A549 (cell line): ENCODE data around the gene SPNS2. TPM values are rescaled to one million over a fixed set of nuclear protein-coding genes. Genes with fewer than 3 reads are reported as not detected.

ENCODE experiments used
- ATAC-seq, 2 experiments: fragments of 200-7000 bp in 1 of 2; fragments of >200 bp in 1 of 2; cut with Nextera tagmentation in 1 of 2; cut with Tn5 transposase in 1 of 2; 3 replicates each; pipeline versions ENCODE4 v1.8.0 to v1.9.1; 2018 to 2020; ENCODE audit warnings: mild to moderate bottlenecking in 1 of 2, moderate library complexity in 1 of 2
- CTCF ChIA-PET: fragments of 300-600 bp; sonication (Branson Sonifier 250); formaldehyde crosslinking; extraction: SDS; loops from one replicate; lab custom pipeline; 2021; ENCODE audit warnings: antibody characterized with exemption, inconsistent platforms; lab: Yijun Ruan, JAX
- POLR2A ChIA-PET: fragments of 350-600 bp; formaldehyde crosslinking; extraction: SDS; loops from one replicate; lab custom pipeline; 2021; ENCODE audit warnings: antibody characterized with exemption, inconsistent platforms; lab: Yijun Ruan, JAX
- DNase-seq, 2 experiments: peaks; one replicate each; pipeline versions ENCODE4 v3.0.0 to v3.0.0-alpha.2; 2011 to 2016; ENCODE audit warnings: low read depth in 1 of 2, low spot score in 1 of 2
- FAIRE-seq: peaks from 2 replicates; lab custom pipeline; 2011; peaks lifted over from hg19 to GRCh38; lab: Jason Lieb, UNC
- H3K27ac ChIP-seq, 2 experiments: fragments of >200 bp; sonication (Bioruptor Twin); formaldehyde crosslinking; 3 replicates each; pipeline ENCODE4 v1.5.1; 2016 to 2017
- H3K4me1 ChIP-seq: fragments of >200 bp; sonication (Bioruptor Twin); formaldehyde crosslinking; 3 replicates; pipeline ENCODE4 v1.6.1; 2016
- H3K4me2 ChIP-seq: fragments of >200 bp; sonication (Bioruptor Twin); formaldehyde crosslinking; 3 replicates; pipeline ENCODE4 v1.6.1; 2016
- H3K4me3 ChIP-seq: fragments of >200 bp; sonication (Bioruptor Twin); formaldehyde crosslinking; 3 replicates; pipeline ENCODE4 v1.5.1; 2016
- H3K9me3 ChIP-seq: fragments of >200 bp; sonication (Bioruptor Twin); formaldehyde crosslinking; 3 replicates; pipeline ENCODE4 v1.6.1; 2016
- EHF ChIP-seq: fragments of 250-450 bp; sonication (Bioruptor Pico); IDR thresholded peaks from 2 replicates; pipeline ENCODE4 v1.5.0; 2020; ENCODE audit warnings: mild to moderate bottlenecking
- EP300 ChIP-seq, 2 experiments: fragments of >200 bp; sonication (Bioruptor Twin); formaldehyde crosslinking; IDR thresholded peaks; 2 replicates in 1 of 2; 3 replicates in 1 of 2; pipeline ENCODE4 v1.6.1; 2016 to 2017
- FOXS1 ChIP-seq: fragments of 250-450 bp; sonication (Bioruptor Pico); IDR thresholded peaks from 2 replicates; pipeline ENCODE4 v1.5.0; 2020; ENCODE audit warnings: mild to moderate bottlenecking, moderate library complexity
- GATA3 ChIP-seq: IDR thresholded peaks from 2 replicates; pipeline ENCODE4 v1.6.1; 2012; ENCODE audit warnings: borderline replicate concordance
- HEYL ChIP-seq: fragments of 250-450 bp; sonication (Bioruptor Pico); IDR thresholded peaks from 2 replicates; pipeline ENCODE4 v1.8.0; 2021; ENCODE audit warnings: mild to moderate bottlenecking, moderate library complexity
- JUNB ChIP-seq: fragments of >200 bp; sonication (Bioruptor Twin); formaldehyde crosslinking; IDR thresholded peaks from 2 replicates; pipeline ENCODE4 v1.6.1; 2016
- KDM1A ChIP-seq: fragments of 200-600 bp; sonication (generic); IDR thresholded peaks from 2 replicates; pipeline ENCODE4 v1.6.1; 2016; ENCODE audit warnings: low read depth, mild to moderate bottlenecking
- MAFK ChIP-seq: fragments of 450-650 bp; IDR thresholded peaks from 2 replicates; pipeline ENCODE4 v1.6.1; 2014; ENCODE audit not compliant: partially characterized antibody
- MAZ ChIP-seq: fragments of 150-350 bp; IDR thresholded peaks from 2 replicates; pipeline ENCODE4 v1.6.1; 2014; ENCODE audit warnings: antibody characterized with exemption, low read depth, low read length, borderline replicate concordance
- MYC ChIP-seq: IDR thresholded peaks from 2 replicates; pipeline ENCODE4 v1.6.1; 2012; ENCODE audit warnings: mild to moderate bottlenecking, inconsistent platforms, low read length, improper control_type of control experiment, borderline replicate concordance
- NFE2L2 ChIP-seq: fragments of 150-350 bp; conservative IDR thresholded peaks from 2 replicates; pipeline ENCODE4 v1.6.1; 2014; ENCODE audit warnings: low read length
- PHF8 ChIP-seq: fragments of 200-600 bp; sonication (generic); IDR thresholded peaks from 2 replicates; pipeline ENCODE4 v1.6.1; 2016; ENCODE audit warnings: low read depth, mild to moderate bottlenecking, antibody characterized with exemption, moderate library complexity, borderline replicate concordance
- RAD21 ChIP-seq, 2 experiments: fragments of >200 bp in 1 of 2; sonication (Bioruptor Twin) in 1 of 2; formaldehyde crosslinking in 1 of 2; IDR thresholded peaks in 1 of 2; conservative IDR thresholded peaks in 1 of 2; 2 replicates in 1 of 2; 3 replicates in 1 of 2; pipeline ENCODE4 v1.6.1; 2012 to 2018; ENCODE audit warnings: inconsistent platforms in 1 of 2
- RNF2 ChIP-seq: fragments of 200-600 bp; sonication (generic); IDR thresholded peaks from 2 replicates; pipeline ENCODE4 v1.6.1; 2016; ENCODE audit warnings: low read depth, mild to moderate bottlenecking, antibody characterized with exemption, moderate library complexity, borderline replicate concordance
- SREBF2 ChIP-seq: fragments of 450-650 bp; IDR thresholded peaks from 2 replicates; pipeline ENCODE4 v1.6.1; 2014; ENCODE audit warnings: mild to moderate bottlenecking, moderate library complexity
- ZSCAN20 ChIP-seq: fragments of 250-450 bp; sonication (Bioruptor Pico); IDR thresholded peaks from 2 replicates; pipeline ENCODE4 v1.8.0; 2022; ENCODE audit warnings: mild to moderate bottlenecking, moderate library complexity
- WGBS: methylation state at CpG from one replicate; pipeline ENCODE4 v1.1.6; 2017; ENCODE audit errors: missing lambda C conversion rate; 5-methylcytosine and 5-hydroxymethylcytosine counted together
- polyA plus RNA-seq, 4 experiments: library from polyadenylated mRNA; depleted of rRNA in 3 of 4; stranded (reverse); fragments of >200 nt; fragmentation: RNase III in 1 of 4; extraction: RNeasy Plus Mini Kit Qiagen cat#74134 plus additional on column Dnase treatment in 1 of 4; gene quantifications; 2 replicates in 3 of 4; 3 replicates in 1 of 4; pipeline ENCODE4 v1.2.3, GENCODE V29; 2011 to 2017
- TF ChIP-seq, protein P1 (sequence below): fragments of 150-350 bp; IDR thresholded peaks from 2 replicates; pipeline ENCODE4 v1.6.1; 2014; ENCODE audit warnings: low read depth, mild to moderate bottlenecking, low read length
- TF ChIP-seq, protein P2 (sequence below): IDR thresholded peaks from 2 replicates; pipeline ENCODE4 v1.6.1; 2012; ENCODE audit warnings: low read depth, borderline replicate concordance
- TF ChIP-seq, protein P3 (sequence below): fragments of >200 bp; sonication (Bioruptor Twin); formaldehyde crosslinking; IDR thresholded peaks from 3 replicates; pipeline ENCODE4 v1.5.1; 2016
- TF ChIP-seq, protein P4 (sequence below): fragments of >200 bp; sonication (Bioruptor Twin); formaldehyde crosslinking; IDR thresholded peaks from 3 replicates; pipeline ENCODE4 v1.6.1; 2016
- TF ChIP-seq, protein P5 (sequence below): fragments of 200-600 bp; sonication (generic); IDR thresholded peaks from 2 replicates; pipeline ENCODE4 v1.6.1; 2016; ENCODE audit warnings: antibody characterized with exemption, mild to moderate bottlenecking, moderate library complexity
- TF ChIP-seq, protein P6 (sequence below): fragments of 250-450 bp; sonication (Bioruptor Pico); IDR thresholded peaks from 2 replicates; pipeline ENCODE4 v1.5.0; 2020; ENCODE audit warnings: low read depth, mild to moderate bottlenecking, moderate library complexity

Gene SPNS2
- polyA plus RNA-seq, 2 of the 4 experiments (the other 2 are of a cell fraction), result 0.27 to 0.46 TPM

DNA sequence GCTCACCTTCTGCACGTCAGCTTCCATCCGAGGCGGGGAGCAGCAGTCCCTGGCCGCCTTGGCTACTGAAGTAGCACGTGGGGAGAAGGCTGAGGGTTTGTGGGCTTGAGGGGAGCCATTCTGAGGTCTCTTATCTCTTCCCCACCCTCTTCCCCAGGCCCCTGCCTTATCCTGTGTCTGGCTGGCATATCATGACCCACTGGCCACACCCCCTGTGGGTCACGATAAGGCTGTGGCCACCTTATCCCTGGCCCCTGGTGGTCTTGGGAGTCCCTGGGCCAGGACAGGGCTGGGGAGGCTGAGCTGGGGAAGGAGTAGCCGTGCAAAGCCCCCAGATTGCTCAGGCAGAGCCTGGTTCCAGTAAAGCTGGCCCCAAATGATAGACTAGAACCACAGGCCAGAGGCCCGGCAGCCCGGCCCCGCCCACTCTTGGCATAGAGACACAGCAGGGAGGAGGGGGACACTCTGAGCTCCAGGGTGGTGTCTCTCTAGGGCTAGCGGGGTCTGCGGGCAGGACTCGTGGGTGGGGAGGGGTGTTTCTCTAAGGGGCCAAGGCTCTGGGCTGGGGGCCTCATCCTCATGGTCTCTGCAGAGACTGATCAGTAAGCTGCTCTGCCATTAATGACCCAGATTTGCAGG, 7.6 kb downstream of the SPNS2 start:
- DNase-seq (no peak), ATAC-seq (no peak), FAIRE-seq (no peak)
- H3K27ac ChIP-seq, result no peak overlapping the region
- H3K9me3 ChIP-seq, result no peaks in the 10 kb centered on the region
- ChIA-PET POLR2A (no interaction called here), CTCF (interaction anchor here (0.6 to 2.6 kb wide), 5 partner anchors 15 to 86 kb away, joined by 3 to 10 read pairs (median 3); partner anchors contain the start of gene MYBBP1A)
- no peak overlapping the region for H3K4me2 ChIP-seq
- 69% methylated on average over 13 of the region's 13 CpGs for WGBS
- no peak overlapping the region for H3K4me3 ChIP-seq
- no peaks in the 10 kb centered on the region for H3K4me1 ChIP-seq
- TF ChIP-seq, protein P1, sequence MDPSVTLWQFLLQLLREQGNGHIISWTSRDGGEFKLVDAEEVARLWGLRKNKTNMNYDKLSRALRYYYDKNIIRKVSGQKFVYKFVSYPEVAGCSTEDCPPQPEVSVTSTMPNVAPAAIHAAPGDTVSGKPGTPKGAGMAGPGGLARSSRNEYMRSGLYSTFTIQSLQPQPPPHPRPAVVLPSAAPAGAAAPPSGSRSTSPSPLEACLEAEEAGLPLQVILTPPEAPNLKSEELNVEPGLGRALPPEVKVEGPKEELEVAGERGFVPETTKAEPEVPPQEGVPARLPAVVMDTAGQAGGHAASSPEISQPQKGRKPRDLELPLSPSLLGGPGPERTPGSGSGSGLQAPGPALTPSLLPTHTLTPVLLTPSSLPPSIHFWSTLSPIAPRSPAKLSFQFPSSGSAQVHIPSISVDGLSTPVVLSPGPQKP, result no peak
- TF ChIP-seq, protein P2, sequence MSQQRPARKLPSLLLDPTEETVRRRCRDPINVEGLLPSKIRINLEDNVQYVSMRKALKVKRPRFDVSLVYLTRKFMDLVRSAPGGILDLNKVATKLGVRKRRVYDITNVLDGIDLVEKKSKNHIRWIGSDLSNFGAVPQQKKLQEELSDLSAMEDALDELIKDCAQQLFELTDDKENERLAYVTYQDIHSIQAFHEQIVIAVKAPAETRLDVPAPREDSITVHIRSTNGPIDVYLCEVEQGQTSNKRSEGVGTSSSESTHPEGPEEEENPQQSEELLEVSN, result no peak
- TF ChIP-seq EHF (CRISPR knock-in tag) (no peak), HEYL (CRISPR knock-in tag) (no peak), SREBF2 (no peak), GATA3 (no peak), RNF2 (no peak), EP300 (IDR thresholded peaks at IDR 0.05) (no peak), RAD21 (conservative IDR thresholded peaks at IDR 0.05 in 1 of 2, IDR thresholded peaks at IDR 0.05 in 1 of 2) (no peak), FOXS1 (CRISPR knock-in tag) (no peak)
- TF ChIP-seq, protein P3, sequence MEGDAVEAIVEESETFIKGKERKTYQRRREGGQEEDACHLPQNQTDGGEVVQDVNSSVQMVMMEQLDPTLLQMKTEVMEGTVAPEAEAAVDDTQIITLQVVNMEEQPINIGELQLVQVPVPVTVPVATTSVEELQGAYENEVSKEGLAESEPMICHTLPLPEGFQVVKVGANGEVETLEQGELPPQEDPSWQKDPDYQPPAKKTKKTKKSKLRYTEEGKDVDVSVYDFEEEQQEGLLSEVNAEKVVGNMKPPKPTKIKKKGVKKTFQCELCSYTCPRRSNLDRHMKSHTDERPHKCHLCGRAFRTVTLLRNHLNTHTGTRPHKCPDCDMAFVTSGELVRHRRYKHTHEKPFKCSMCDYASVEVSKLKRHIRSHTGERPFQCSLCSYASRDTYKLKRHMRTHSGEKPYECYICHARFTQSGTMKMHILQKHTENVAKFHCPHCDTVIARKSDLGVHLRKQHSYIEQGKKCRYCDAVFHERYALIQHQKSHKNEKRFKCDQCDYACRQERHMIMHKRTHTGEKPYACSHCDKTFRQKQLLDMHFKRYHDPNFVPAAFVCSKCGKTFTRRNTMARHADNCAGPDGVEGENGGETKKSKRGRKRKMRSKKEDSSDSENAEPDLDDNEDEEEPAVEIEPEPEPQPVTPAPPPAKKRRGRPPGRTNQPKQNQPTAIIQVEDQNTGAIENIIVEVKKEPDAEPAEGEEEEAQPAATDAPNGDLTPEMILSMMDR, result no peak
- TF ChIP-seq, protein P4, sequence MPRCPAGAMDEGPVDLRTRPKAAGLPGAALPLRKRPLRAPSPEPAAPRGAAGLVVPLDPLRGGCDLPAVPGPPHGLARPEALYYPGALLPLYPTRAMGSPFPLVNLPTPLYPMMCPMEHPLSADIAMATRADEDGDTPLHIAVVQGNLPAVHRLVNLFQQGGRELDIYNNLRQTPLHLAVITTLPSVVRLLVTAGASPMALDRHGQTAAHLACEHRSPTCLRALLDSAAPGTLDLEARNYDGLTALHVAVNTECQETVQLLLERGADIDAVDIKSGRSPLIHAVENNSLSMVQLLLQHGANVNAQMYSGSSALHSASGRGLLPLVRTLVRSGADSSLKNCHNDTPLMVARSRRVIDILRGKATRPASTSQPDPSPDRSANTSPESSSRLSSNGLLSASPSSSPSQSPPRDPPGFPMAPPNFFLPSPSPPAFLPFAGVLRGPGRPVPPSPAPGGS, result no peak

DNA sequence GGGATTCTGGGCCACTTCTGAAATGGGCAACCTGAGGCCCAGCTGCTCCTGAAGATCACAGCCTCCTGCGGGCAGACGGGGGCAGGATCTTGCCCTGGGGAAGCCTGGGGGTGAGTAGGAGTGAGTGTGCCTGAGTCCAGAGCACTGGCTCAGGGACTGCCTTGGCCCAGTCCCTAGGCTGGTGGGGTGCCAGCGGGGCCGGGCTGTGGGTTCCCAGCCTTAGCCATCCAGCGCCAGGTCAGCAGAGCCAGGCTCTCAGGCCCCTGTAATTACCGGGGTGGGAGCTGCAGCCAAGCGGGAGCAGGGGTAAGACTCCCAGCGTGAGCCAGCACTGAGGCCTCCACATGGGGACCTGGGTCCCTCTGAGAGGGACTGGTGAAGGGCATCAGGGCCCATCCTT, 8.2 kb downstream of the SPNS2 start:
- Histone ChIP-seq H3K4me1 (no peaks in the 10 kb centered on the region), H3K4me3 (no peak overlapping the region), H3K27ac (no peak overlapping the region), H3K9me3 (no peaks in the 10 kb centered on the region), H3K4me2 (no peak overlapping the region)
- POLR2A ChIA-PET, result no interaction called here
- ATAC-seq, result no peak
- CTCF ChIA-PET, result interaction anchor here (1.1 to 2.6 kb wide), 5 partner anchors 10 to 86 kb away, joined by 3 to 10 read pairs (median 5); no protein-coding TSS in a partner anchor
- TF ChIP-seq, protein P5, sequence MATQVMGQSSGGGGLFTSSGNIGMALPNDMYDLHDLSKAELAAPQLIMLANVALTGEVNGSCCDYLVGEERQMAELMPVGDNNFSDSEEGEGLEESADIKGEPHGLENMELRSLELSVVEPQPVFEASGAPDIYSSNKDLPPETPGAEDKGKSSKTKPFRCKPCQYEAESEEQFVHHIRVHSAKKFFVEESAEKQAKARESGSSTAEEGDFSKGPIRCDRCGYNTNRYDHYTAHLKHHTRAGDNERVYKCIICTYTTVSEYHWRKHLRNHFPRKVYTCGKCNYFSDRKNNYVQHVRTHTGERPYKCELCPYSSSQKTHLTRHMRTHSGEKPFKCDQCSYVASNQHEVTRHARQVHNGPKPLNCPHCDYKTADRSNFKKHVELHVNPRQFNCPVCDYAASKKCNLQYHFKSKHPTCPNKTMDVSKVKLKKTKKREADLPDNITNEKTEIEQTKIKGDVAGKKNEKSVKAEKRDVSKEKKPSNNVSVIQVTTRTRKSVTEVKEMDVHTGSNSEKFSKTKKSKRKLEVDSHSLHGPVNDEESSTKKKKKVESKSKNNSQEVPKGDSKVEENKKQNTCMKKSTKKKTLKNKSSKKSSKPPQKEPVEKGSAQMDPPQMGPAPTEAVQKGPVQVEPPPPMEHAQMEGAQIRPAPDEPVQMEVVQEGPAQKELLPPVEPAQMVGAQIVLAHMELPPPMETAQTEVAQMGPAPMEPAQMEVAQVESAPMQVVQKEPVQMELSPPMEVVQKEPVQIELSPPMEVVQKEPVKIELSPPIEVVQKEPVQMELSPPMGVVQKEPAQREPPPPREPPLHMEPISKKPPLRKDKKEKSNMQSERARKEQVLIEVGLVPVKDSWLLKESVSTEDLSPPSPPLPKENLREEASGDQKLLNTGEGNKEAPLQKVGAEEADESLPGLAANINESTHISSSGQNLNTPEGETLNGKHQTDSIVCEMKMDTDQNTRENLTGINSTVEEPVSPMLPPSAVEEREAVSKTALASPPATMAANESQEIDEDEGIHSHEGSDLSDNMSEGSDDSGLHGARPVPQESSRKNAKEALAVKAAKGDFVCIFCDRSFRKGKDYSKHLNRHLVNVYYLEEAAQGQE, result no peak
- TF ChIP-seq PHF8 (no peak), FOXS1 (CRISPR knock-in tag) (no peak), MAZ (no peak), NFE2L2 (no peak), RNF2 (no peak), SREBF2 (no peak), JUNB (no peak), KDM1A (no peak), MYC (no peak), MAFK (no peak), ZSCAN20 (CRISPR knock-in tag) (no peak)
- TF ChIP-seq, protein P1, result no peak
- TF ChIP-seq, protein P6, sequence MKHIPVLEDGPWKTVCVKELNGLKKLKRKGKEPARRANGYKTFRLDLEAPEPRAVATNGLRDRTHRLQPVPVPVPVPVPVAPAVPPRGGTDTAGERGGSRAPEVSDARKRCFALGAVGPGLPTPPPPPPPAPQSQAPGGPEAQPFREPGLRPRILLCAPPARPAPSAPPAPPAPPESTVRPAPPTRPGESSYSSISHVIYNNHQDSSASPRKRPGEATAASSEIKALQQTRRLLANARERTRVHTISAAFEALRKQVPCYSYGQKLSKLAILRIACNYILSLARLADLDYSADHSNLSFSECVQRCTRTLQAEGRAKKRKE (CRISPR knock-in tag), result no peak
- no peak for DNase-seq
- WGBS, result 81% methylated on average over 8 of the region's 8 CpGs
- no peak for FAIRE-seq
